ENCODE results near the gene ZKSCAN4. TPM values are rescaled to one million over a fixed set of nuclear protein-coding genes. Genes with fewer than 3 reads are reported as not detected.

The ZKSCAN4 gene
- total and polyA plus RNA-seq, 2 of the 8 experiments (the other 6 are each of a cell fraction or from before 2014, with no cell fraction given), result 2.2 to 6.6 TPM

DNA sequence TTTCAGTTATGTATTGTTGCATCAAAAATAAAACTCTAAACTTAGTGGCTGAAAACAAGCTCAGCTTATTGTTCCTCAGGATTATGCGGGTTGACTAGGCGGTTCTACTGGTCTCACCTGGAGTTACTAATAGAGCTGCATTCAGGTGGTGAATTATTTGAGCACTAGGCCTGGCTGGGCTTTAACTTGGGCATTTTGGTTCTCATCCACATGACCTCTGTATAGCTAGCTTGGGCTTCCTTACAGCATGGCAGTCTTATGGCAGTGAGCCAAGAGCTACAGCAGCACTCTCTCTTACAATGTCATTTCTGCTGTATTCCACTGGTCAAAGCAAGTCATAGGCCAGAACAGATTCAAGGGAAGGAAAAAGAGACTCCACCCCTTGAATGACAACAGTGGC, 30.9 kb upstream of the ZKSCAN4 start:
- H2AFZ ChIP-seq (ENCODE audit: low read length), result no peak overlapping the region
- no peak overlapping the region for H4K91ac ChIP-seq (replicated peaks; ENCODE audit: insufficient read length, low read length)
- H3K14ac ChIP-seq (ENCODE audit: insufficient read length), result no peak overlapping the region
- no peak for DNase-seq (ENCODE audit: low read depth in 1 of 2, low spot score in 2 of 2)
- H3K56ac ChIP-seq (replicated peaks; ENCODE audit: insufficient read length, low read depth, low read length), result no peak overlapping the region
- no peak overlapping the region for H4K5ac ChIP-seq (ENCODE audit: insufficient read length, low read depth, low read length)
- no peaks in the 10 kb centered on the region for H3K23me2 ChIP-seq (ENCODE audit: low read depth, low read length)
- peaks cover 0 to 2% (median 0%) of the 10 kb centered on the region in 4 experiments; a peak in 2 of 7 replicates for H3K4me1 ChIP-seq (replicated peaks in 1 of 4; ENCODE audit: control insufficient read depth in 3 of 4, insufficient read depth in 4 of 4, low read length in 3 of 4)
- POLR2A ChIA-PET (ENCODE audit: partially characterized antibody), result interaction anchor here (0.7 to 2.1 kb wide), 6 partner anchors 16 to 73 kb away, joined by 3 to 13 read pairs (median 5); partner anchors contain the start of genes ZSCAN26 and ZSCAN31
- H2BK20ac ChIP-seq (ENCODE audit: low read length), result no peak overlapping the region
- H2BK12ac ChIP-seq (ENCODE audit: low read depth, low read length), result no peak overlapping the region
- H3K27ac ChIP-seq (ENCODE audit: low read depth, low read length), result no peak overlapping the region
- no peak overlapping the region for H2BK15ac ChIP-seq (ENCODE audit: low read length)
- H3K4me3 ChIP-seq (ENCODE audit: extremely low read depth in 1 of 4, insufficient read depth in 2 of 4, low read depth in 3 of 4, low read length in 4 of 4), result peak overlapping the region in 2 of 4 experiments; percentile 61 to 81; a peak in 3 of 8 replicates
- no peak overlapping the region for H3K9ac ChIP-seq (replicated peaks in 1 of 4; ENCODE audit: extremely low read depth in 1 of 4, low read depth in 3 of 4, low read length in 3 of 4)
- CTCF ChIA-PET (ENCODE audit: partially characterized antibody), result interaction anchor here (0.6 to 2.0 kb wide), 4 partner anchors 30 to 74 kb away, joined by 3 to 6 read pairs (median 4); partner anchors contain the start of gene ZSCAN31
- H2BK5ac ChIP-seq (ENCODE audit: low read depth, low read length), result no peak overlapping the region
- no peaks in the 10 kb centered on the region for H3K27me3 ChIP-seq (replicated peaks in 1 of 4; ENCODE audit: control insufficient read depth in 3 of 4, extremely low read depth in 1 of 4, insufficient read depth in 3 of 4, low read length in 3 of 4)
- no peaks in the 10 kb centered on the region for H4K20me1 ChIP-seq (replicated peaks in 1 of 2; ENCODE audit: control insufficient read depth in 1 of 2, insufficient read depth in 2 of 2, low read length in 2 of 2)
- no peak overlapping the region for H4K8ac ChIP-seq (ENCODE audit: extremely low read depth, insufficient read depth, low read length)
- peaks cover 0 to 19% of the 10 kb centered on the region in 2 experiments; a peak in 2 of 4 replicates for H3K79me2 ChIP-seq (ENCODE audit: control insufficient read depth in 1 of 2, insufficient read depth in 2 of 2, low read length in 2 of 2)
- peak overlapping the region; percentile 72 to 79; a peak in 3 of 4 replicates for H3K4me2 ChIP-seq (ENCODE audit: insufficient read depth in 1 of 2, low read depth in 2 of 2, low read length in 2 of 2)
- TF ChIP-seq KDM4A (IDR thresholded peaks at IDR 0.05; ENCODE audit: low read depth, low read length, severe bottlenecking) (no peak), TCF12 (IDR thresholded peaks at IDR 0.05; ENCODE audit: low read depth, low read length) (no peak), BACH1 (IDR thresholded peaks at IDR 0.05; ENCODE audit: low read length) (no peak), KDM1A (IDR thresholded peaks at IDR 0.05; ENCODE audit: borderline replicate concordance, low read length) (no peak), USF2 (IDR thresholded peaks at IDR 0.05; ENCODE audit: low read length) (no peak), ZNF274 (IDR thresholded peaks at IDR 0.05; ENCODE audit: borderline replicate concordance, extremely low read depth, low read length) (no peak), PHF8 (conservative IDR thresholded peaks at IDR 0.05; ENCODE audit: low read depth, low read length) (no peak), NRF1 (IDR thresholded peaks at IDR 0.05; ENCODE audit: low read depth, low read length) (no peak), SUZ12 (IDR thresholded peaks at IDR 0.05; ENCODE audit: low read length) (no peak), JUN (IDR thresholded peaks at IDR 0.05; ENCODE audit: low read depth, low read length) (no peak)
- H3K9me3 ChIP-seq (ENCODE audit: insufficient read depth in 2 of 2, low read depth in 1 of 2, low read length in 1 of 2), result no peaks in the 10 kb centered on the region
- 0 out of 2 replicates have a peak, but pooled peaks cover 3% of the 10 kb centered on the region for H3K79me1 ChIP-seq (ENCODE audit: low read depth, low read length)
- no peak overlapping the region for H2AK5ac ChIP-seq (ENCODE audit: low read depth, low read length)
- no peak overlapping the region for H3K4ac ChIP-seq (replicated peaks; ENCODE audit: insufficient read length, low read depth, low read length)
- no peak for FAIRE-seq
- peaks cover 2 to 29% (median 12%) of the 10 kb centered on the region in 4 experiments; a peak in 6 of 8 replicates for H3K36me3 ChIP-seq (ENCODE audit: control insufficient read depth in 2 of 4, insufficient read depth in 4 of 4, low read length in 3 of 4)
- no peak overlapping the region for H2BK120ac ChIP-seq (replicated peaks; ENCODE audit: low read depth, low read length)
- H3K23ac ChIP-seq (ENCODE audit: insufficient read length), result no peak overlapping the region
- no peak overlapping the region for H3K18ac ChIP-seq (ENCODE audit: extremely low read depth, low read length)
- 91% methylated on average over 2 of the region's 2 CpGs; no CpG with 5 or more reads in 1 of the 2 experiments for WGBS, 2 experiments (ENCODE audit: extremely low coverage in 1 of 2, insufficient coverage in 1 of 2, insufficient read length in 1 of 2, insufficient replicate concordance in 2 of 2, low coverage in 1 of 2, low lambda C conversion rate in 2 of 2, missing lambda C conversion rate in 1 of 2)
